Fibroblast of skin of right quadriceps (primary cell): ENCODE data around the gene KRT71.
"Not testable (repeated sequence)": the region's sequence is repeated elsewhere in the genome, so short reads cannot be mapped to it uniquely, and the experiment has no call there.

Source experiments
- DNase-seq: peaks from one replicate; pipeline ENCODE4 v3.0.0-alpha.2; 2013

KRT71 gene

GRCh38 chr12:52519826-52520662, 32.9 kb downstream of the KRT71 start, which contains the start of gene KRT5:
Gene KRT5 (minus strand): TSS chr12:52520394. CDS start chr12:52520296, 98 bp downstream.
- DNase-seq = no peak

- DNase-seq = no peak
Measured at GRCh38 chr12:52519387-52519703, 33.6 kb downstream of the KRT71 start.

- no peak for DNase-seq
Measured at GRCh38 chr12:52518574-52519386, 34.2 kb downstream of the KRT71 start.

- DNase-seq = no peak
Measured at GRCh38 chr12:52517888-52518287, 35.1 kb downstream of the KRT71 start.

- DNase-seq = no peak
Measured at GRCh38 chr12:52517005-52517835, 35.7 kb downstream of the KRT71 start.

GRCh38 chr12:52515927-52516831, 36.8 kb downstream of the KRT71 start:
- DNase-seq = no peak

- DNase-seq = no peak
Measured at GRCh38 chr12:52515319-52515646, 37.7 kb downstream of the KRT71 start.

- no peak for DNase-seq
Measured at GRCh38 chr12:52514471-52515318, 38.2 kb downstream of the KRT71 start.

GRCh38 chr12:52513736-52514135, 39.2 kb downstream of the KRT71 start:
- no peak for DNase-seq

GRCh38 chr12:52508211-52508610, 44.7 kb downstream of the KRT71 start:
- no peak for DNase-seq

GRCh38 chr12:52506858-52507715, 45.9 kb downstream of the KRT71 start:
- peak; percentile 53 for DNase-seq

GRCh38 chr12:52502877-52503276, 50.1 kb downstream of the KRT71 start:
- DNase-seq = no peak

- DNase-seq = no peak
Measured at GRCh38 chr12:52501490-52501889, 51.5 kb downstream of the KRT71 start.

- DNase-seq = not testable (repeated sequence)
Measured at GRCh38 chr12:52500574-52500973, 52.4 kb downstream of the KRT71 start.

GRCh38 chr12:52499806-52500560, 53.0 kb downstream of the KRT71 start:
- peak; percentile 29 for DNase-seq

- no peak for DNase-seq
Measured at GRCh38 chr12:52498946-52499345, 54.0 kb downstream of the KRT71 start.

GRCh38 chr12:52497975-52498374, 55.0 kb downstream of the KRT71 start:
- no peak for DNase-seq

GRCh38 chr12:52496590-52497071, 56.3 kb downstream of the KRT71 start:
- DNase-seq = peak; percentile 84

- DNase-seq = no peak
Measured at GRCh38 chr12:52496054-52496453, 56.9 kb downstream of the KRT71 start.
